H9 (cell line): Measurements from ENCODE around the gene SLC17A2. TPM values are rescaled to one million over a fixed set of nuclear protein-coding genes. Genes with fewer than 3 reads are reported as not detected.

Source experiments
- DNase-seq: peaks from one replicate; pipeline ENCODE4 v3.0.0-alpha.2; 2017
- H2AFZ ChIP-seq: one replicate; pipeline ENCODE4 v1.6.1; 2013; ENCODE audit warnings: mild to moderate bottlenecking, low read length, control low read depth, moderate library complexity
- H2AK5ac ChIP-seq: 2 replicates; pipeline ENCODE4 v1.6.1; 2013; ENCODE audit warnings: low read length, control low read depth, mixed read lengths; ENCODE audit not compliant: insufficient read length
- H2BK120ac ChIP-seq: one replicate; pipeline ENCODE4 v1.6.1; 2013; ENCODE audit warnings: low read depth, mild to moderate bottlenecking, low read length, control low read depth, inconsistent platforms; ENCODE audit not compliant: poor library complexity, severe bottlenecking
- H2BK12ac ChIP-seq: 2 replicates; pipeline ENCODE4 v1.6.1; 2013; ENCODE audit warnings: low read length, control low read depth, mixed read lengths, low read depth; ENCODE audit not compliant: insufficient read length
- H2BK15ac ChIP-seq: 2 replicates; pipeline ENCODE4 v1.6.1; 2013; ENCODE audit warnings: low read depth, low read length, control low read depth
- H2BK20ac ChIP-seq: one replicate; pipeline ENCODE4 v1.6.1; 2013; ENCODE audit warnings: low read depth, mild to moderate bottlenecking, low read length, control low read depth, inconsistent platforms; ENCODE audit not compliant: poor library complexity, severe bottlenecking
- H2BK5ac ChIP-seq: 2 replicates; pipeline ENCODE4 v1.6.1; 2013; ENCODE audit warnings: low read length, control low read depth, mixed read lengths; ENCODE audit not compliant: insufficient read length
- H3K14ac ChIP-seq: 2 replicates; pipeline ENCODE4 v1.6.1; 2013; ENCODE audit warnings: low read length, control low read depth; ENCODE audit not compliant: insufficient read depth
- H3K18ac ChIP-seq: 2 replicates; pipeline ENCODE4 v1.6.1; 2013; ENCODE audit warnings: low read depth, mild to moderate bottlenecking, mixed read lengths, low read length, control low read depth; ENCODE audit not compliant: insufficient read length
- H3K23ac ChIP-seq: 2 replicates; pipeline ENCODE4 v1.6.1; 2013; ENCODE audit warnings: low read length, control low read depth, mixed read lengths, low read depth; ENCODE audit not compliant: insufficient read length
- H3K23me2 ChIP-seq: 2 replicates; pipeline ENCODE4 v1.6.1; 2013; ENCODE audit warnings: low read depth, mild to moderate bottlenecking, mixed read lengths, low read length, control low read depth; ENCODE audit not compliant: insufficient read length, poor library complexity, severe bottlenecking
- H3K27ac ChIP-seq: 2 replicates; pipeline ENCODE4 v1.5.1; 2013; ENCODE audit warnings: low read length, control low read depth, mixed read lengths, low read depth; ENCODE audit not compliant: insufficient read length
- H3K27me3 ChIP-seq: 2 replicates; pipeline ENCODE4 v1.6.1; 2013; ENCODE audit warnings: low read length, control low read depth, inconsistent platforms; ENCODE audit not compliant: insufficient read depth
- H3K4ac ChIP-seq: 2 replicates; pipeline ENCODE4 v1.6.1; 2013; ENCODE audit warnings: low read depth, mild to moderate bottlenecking, control low read depth, inconsistent platforms, low read length, moderate library complexity
- H3K4me1 ChIP-seq: 2 replicates; pipeline ENCODE4 v1.6.1; 2013; ENCODE audit warnings: low read length, control low read depth, inconsistent platforms; ENCODE audit not compliant: insufficient read depth
- H3K4me2 ChIP-seq: 2 replicates; pipeline ENCODE4 v1.6.1; 2013; ENCODE audit warnings: low read length, control low read depth, mixed read lengths; ENCODE audit not compliant: insufficient read length, insufficient read depth
- H3K56ac ChIP-seq: 2 replicates; pipeline ENCODE4 v1.6.1; 2013; ENCODE audit warnings: low read depth, mild to moderate bottlenecking, mixed read lengths, low read length, control low read depth; ENCODE audit not compliant: insufficient read length
- H3K79me1 ChIP-seq: 2 replicates; pipeline ENCODE4 v1.6.1; 2013; ENCODE audit warnings: low read depth, mild to moderate bottlenecking, moderate library complexity, low read length, control low read depth, inconsistent platforms; ENCODE audit not compliant: insufficient read depth, poor library complexity, severe bottlenecking
- H3K79me2 ChIP-seq: 2 replicates; pipeline ENCODE4 v1.6.1; 2013; ENCODE audit warnings: low read length, control low read depth, inconsistent platforms; ENCODE audit not compliant: insufficient read depth
- H3K9ac ChIP-seq: 2 replicates; pipeline ENCODE4 v1.6.1; 2013; ENCODE audit warnings: low read length, control low read depth, mixed read lengths; ENCODE audit not compliant: insufficient read length; ENCODE audit errors: extremely low read depth
- H3K9me3 ChIP-seq: one replicate; pipeline ENCODE4 v1.6.1; 2013; ENCODE audit warnings: low read depth, low read length, inconsistent platforms; ENCODE audit not compliant: control insufficient read depth
- H3T11ph ChIP-seq: one replicate; pipeline ENCODE4 v1.6.1; 2013; ENCODE audit warnings: mild to moderate bottlenecking, low read length, control low read depth, inconsistent platforms
- H4K20me1 ChIP-seq: one replicate; pipeline ENCODE4 v1.6.1; 2013; ENCODE audit not compliant: control insufficient read depth, insufficient read length, insufficient read depth
- H4K5ac ChIP-seq: 2 replicates; pipeline ENCODE4 v1.6.1; 2013; ENCODE audit warnings: low read depth, mild to moderate bottlenecking, mixed read lengths, low read length, control low read depth; ENCODE audit not compliant: insufficient read length
- H4K8ac ChIP-seq: replicated peaks from 2 replicates; pipeline ENCODE4 v1.6.1; 2013; ENCODE audit warnings: low read length, control low read depth, mixed read lengths, low read depth; ENCODE audit not compliant: insufficient read length
- H4K91ac ChIP-seq: 2 replicates; pipeline ENCODE4 v1.6.1; 2013; ENCODE audit warnings: low read depth, mild to moderate bottlenecking, moderate library complexity, mixed read lengths, low read length, control low read depth; ENCODE audit not compliant: insufficient read length
- H3K27ac Mint-ChIP-seq, 3 experiments: 2 replicates in 2 of 3; 3 replicates in 1 of 3; pipeline ENCODE4 v1.8.0; 2020 to 2021; ENCODE audit warnings: mixed read lengths in 3 of 3, mild to moderate bottlenecking in 1 of 3, moderate library complexity in 1 of 3
- H3K27me3 Mint-ChIP-seq: 2 replicates; pipeline ENCODE4 v1.8.0; 2021; ENCODE audit warnings: low read depth, mild to moderate bottlenecking, moderate library complexity, mixed read lengths
- H3K36me3 Mint-ChIP-seq, 3 experiments: 2 replicates in 2 of 3; 3 replicates in 1 of 3; pipeline ENCODE4 v1.8.0; 2020 to 2021; ENCODE audit warnings: low read depth in 3 of 3, mixed read lengths in 3 of 3; ENCODE audit not compliant: insufficient read depth in 1 of 3
- H3K4me1 Mint-ChIP-seq, 2 experiments: 2 replicates each; pipeline ENCODE4 v1.8.0; 2020; ENCODE audit warnings: mixed read lengths in 2 of 2
- H3K4me3 Mint-ChIP-seq, 2 experiments: 2 replicates in 1 of 2; 3 replicates in 1 of 2; pipeline ENCODE4 v1.8.0; 2020 to 2021; ENCODE audit warnings: mild to moderate bottlenecking in 2 of 2, mixed read lengths in 2 of 2, moderate library complexity in 1 of 2
- H3K9me3 Mint-ChIP-seq, 2 experiments: 2 replicates in 1 of 2; 3 replicates in 1 of 2; pipeline ENCODE4 v1.8.0; 2020; ENCODE audit warnings: mild to moderate bottlenecking in 2 of 2, mixed read lengths in 2 of 2, moderate library complexity in 1 of 2
- CTCF ChIP-seq: fragments of 200-600 bp; sonication (generic); conservative IDR thresholded peaks from 3 replicates; pipeline ENCODE4 v1.8.0; 2021; ENCODE audit warnings: antibody characterized with exemption, mild to moderate bottlenecking
- WGBS: extraction: QIAGEN DNeasy Blood & Tissue Kit; methylation state at CpG from one replicate; pipeline ENCODE4 v1.1.7; 2013; ENCODE audit warnings: missing lambda C conversion rate, low lambda C conversion rate, mixed read lengths; ENCODE audit not compliant: insufficient read length; ENCODE audit errors: extremely low coverage; 5-methylcytosine and 5-hydroxymethylcytosine counted together
- total RNA-seq: library from RNA; stranded (reverse); gene quantifications from 2 replicates; pipeline ENCODE4 v1.2.1, GENCODE V29; 2021

Gene SLC17A2
- total RNA-seq, 1 experiment from 2014 or later, result not detected

- H3T11ph ChIP-seq, result no peak overlapping the region
- H2BK15ac ChIP-seq, result no peak overlapping the region
- no peak overlapping the region for H3K18ac ChIP-seq
- Mint-ChIP-seq H3K4me3 (no peak overlapping the region), H3K27me3 (no peaks in the 10 kb centered on the region; the same call in none of the 2 replicates), H3K9me3 (peaks cover 7 to 10% of the 10 kb centered on the region in 2 experiments), H3K27ac (no peak overlapping the region), H3K4me1 (no peaks in the 10 kb centered on the region), H3K36me3 (peaks cover 4 to 11% (median 8%) of the 10 kb centered on the region in 3 experiments; a peak in 6 of 7 replicates)
- H4K8ac ChIP-seq, result no peak overlapping the region
- H3K27ac ChIP-seq, result no peak overlapping the region
- no peak overlapping the region for H4K91ac ChIP-seq
- no peak for TF ChIP-seq CTCF
- no peaks in the 10 kb centered on the region for H3K79me1 ChIP-seq
- no peaks in the 10 kb centered on the region for H3K79me2 ChIP-seq
- no CpG with 5 or more reads among the region's 4 CpGs for WGBS
- no peak overlapping the region for H3K9ac ChIP-seq
- no peaks in the 10 kb centered on the region for H4K20me1 ChIP-seq
- no peaks in the 10 kb centered on the region for H3K27me3 ChIP-seq
- no peaks in the 10 kb centered on the region for H3K4me1 ChIP-seq
- no peak overlapping the region for H3K23ac ChIP-seq
- no peak overlapping the region for H2AK5ac ChIP-seq
- no peak overlapping the region for H2BK120ac ChIP-seq
- H2AFZ ChIP-seq, result no peak overlapping the region
- H3K4ac ChIP-seq, result no peak overlapping the region
- H2BK12ac ChIP-seq, result no peak overlapping the region
- no peaks in the 10 kb centered on the region for H3K9me3 ChIP-seq
- H4K5ac ChIP-seq, result no peak overlapping the region
- no peaks in the 10 kb centered on the region for H3K23me2 ChIP-seq
- no peak overlapping the region for H3K14ac ChIP-seq
- H3K56ac ChIP-seq, result no peak overlapping the region
- no peak overlapping the region for H3K4me2 ChIP-seq
- H2BK5ac ChIP-seq, result no peak overlapping the region
- no peak for DNase-seq
- no peak overlapping the region for H2BK20ac ChIP-seq
These were observed 19.8 kb upstream of the SLC17A2 start for GRCh38 chr6:25950297-25950696.
